Measurements from ENCODE around the gene IL36B.
A peak's percentile ranks its signal among the peaks of the same experiment; 100 is the strongest.

IL36B gene

DNA sequence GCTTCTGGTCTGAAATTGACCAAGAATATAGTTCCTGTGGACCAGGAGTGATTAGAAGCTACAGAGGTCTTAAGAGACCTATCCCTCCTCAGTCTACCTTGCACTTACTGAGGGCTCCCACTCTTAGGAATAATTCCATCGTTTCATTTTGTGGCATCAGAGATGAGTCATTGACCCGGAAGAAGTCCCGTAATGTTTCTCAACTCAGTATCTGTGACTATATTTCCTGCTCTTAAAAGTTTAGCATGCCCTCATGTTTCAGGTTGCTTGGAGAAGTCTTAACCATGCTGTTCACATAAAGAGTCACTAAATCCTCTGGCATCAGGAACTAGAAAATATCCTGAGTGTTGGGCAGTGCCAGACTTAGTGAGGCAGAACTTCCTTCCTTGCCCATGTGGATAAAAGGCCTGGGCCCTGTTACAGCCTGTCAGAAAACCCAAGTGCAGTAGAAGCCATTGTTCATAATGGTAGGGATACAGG is 47.6 kb downstream of the IL36B start, which contains the start of gene IL36A:
IL36A (plus strand) TSS at position 430 of the 480 bp plus-strand sequence. CDS start 413 bp downstream, outside the sequence.
- no peak for DNase-seq

DNA sequence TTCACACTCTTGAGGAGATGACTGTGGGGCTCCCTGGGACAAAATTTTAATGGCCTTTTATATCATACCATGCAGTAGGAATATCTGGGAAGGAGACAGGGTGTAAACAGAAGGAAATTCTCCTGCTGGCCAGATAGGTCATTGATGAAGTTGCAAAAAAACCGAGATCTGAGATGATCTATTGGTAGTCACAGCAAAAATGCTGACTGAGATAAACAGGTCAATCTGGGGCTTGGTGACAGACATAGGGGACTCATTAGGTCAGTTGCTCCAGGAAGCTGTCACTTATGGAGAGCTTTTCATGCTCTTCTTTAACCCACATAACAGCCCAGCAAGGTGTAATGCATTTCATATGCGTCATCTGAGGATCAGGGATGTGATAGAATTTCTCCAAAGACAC is 50.0 kb downstream of the IL36B start:
- DNase-seq = no peak

DNA sequence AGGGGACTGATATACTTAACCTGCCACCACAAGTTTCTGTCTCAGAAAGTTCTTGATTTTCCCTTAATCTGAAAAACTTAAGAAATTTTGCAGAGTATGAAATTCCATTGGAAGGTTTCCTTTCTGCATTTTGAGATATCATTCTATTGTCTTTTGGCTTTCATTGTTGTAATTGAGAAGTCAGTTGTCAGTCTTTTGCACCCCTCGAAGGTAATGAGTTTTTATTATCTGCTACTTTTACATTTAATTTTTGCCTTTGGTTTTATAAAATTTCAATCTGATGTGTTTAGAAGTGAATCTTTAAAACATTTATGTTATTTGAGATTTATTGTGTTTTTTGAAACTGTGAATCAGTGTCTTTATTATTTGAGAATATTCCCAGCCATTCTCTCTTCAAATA is 52.2 kb downstream of the IL36B start:
- no peak for DNase-seq

DNA sequence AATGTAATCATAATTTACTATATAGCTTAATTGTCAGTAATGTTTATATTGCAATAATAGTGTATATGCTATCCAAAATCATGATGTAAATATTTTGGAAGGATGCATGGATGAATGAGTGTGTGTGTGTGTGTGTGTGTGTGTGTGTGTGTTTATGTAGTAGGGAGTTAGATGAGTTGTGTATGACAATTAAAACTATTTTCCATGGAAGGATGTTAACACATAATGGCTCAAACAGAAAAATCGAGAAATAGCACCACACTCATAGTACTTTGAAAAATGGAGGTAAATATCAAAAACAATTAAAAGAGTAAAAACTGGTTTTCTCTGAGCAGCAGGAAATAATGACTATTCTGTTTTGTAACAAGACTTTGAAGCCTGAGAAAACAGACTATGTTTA is 55.5 kb downstream of the IL36B start:
- DNase-seq = no peak

DNA sequence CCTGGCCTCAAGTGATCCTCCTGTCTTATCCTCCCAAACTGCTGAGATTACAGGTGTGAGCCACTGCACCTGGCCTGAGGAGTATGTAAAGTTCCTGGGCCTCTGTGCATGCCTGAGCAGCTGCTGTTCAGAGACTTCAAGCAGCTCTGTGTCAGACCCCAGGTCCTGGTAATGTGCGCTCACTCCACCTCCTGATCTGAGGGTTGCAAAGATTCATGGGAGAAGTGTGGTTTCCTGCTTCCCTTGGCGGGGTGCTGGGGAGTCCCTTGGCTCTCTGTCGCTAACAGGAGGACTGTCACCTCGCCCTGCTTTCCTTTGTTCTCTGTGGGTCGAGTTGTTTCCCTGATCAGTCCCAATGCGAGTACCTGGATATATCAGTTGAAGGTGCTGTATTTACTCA is 56.0 kb downstream of the IL36B start:
- peak; percentile 74 for DNase-seq

DNA sequence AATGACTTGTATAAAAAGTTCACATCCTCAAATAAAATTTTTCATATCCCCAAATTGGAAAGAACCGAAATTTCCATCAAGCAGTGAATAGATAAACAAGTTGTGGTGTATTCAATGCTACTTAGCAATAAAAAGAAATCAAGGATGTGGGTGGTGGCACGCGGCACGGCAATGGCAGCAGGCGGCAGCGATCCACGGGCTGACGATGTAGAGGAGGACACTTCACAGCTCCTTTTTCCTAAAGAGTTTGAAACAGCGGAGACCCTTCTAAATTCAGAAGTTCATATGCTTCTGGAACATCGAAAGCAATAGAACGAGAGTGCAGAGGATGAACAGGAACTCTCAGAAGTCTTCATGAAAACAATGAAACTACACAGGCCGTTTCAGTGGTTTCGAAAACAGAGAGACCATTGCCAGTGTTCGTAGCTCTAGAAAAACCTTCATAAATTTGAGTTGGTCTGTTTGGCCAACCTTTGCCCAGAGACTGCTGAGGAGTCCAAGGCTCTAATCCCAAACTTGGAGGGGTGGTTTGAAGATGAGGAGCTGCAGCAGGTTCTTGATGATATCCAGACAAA is 57.2 kb downstream of the IL36B start:
- no peak for DNase-seq

DNA sequence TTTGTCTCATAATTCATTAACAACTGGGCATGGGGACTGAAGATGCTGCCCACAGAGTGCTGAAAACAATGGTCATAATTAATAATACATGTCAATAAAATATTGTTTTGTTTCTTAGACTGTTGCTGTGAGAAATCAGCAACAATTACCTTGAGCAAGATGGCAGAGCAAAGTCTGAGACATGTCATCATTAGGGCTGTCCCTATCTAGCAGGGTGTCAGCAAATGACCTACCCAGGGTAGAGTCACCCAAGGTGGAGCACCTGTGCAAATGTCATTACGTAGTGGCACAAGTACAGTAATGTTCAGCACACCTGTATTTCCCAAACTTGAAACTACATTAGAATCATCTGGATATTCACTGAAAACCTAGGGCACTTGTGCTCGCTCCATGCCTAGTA is 58.0 kb downstream of the IL36B start:
- DNase-seq = no peak

DNA sequence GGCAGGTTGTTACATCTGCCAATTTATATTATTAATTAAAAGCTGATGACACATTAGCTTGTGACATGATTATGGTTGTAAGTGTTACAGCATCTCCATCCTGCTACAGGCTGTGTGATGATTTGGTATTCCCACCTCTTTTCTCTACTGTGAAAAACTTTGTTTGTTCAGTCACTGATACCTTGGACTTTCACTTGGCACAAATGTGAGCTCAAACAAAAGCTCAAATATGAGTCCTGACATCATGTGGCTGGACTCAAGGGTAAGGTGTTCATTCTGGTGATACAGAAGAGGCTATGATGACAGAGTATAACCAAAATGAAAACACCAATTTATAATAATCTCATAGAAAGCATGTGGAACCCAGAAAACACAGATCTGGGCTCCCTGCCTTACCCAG is 58.8 kb downstream of the IL36B start:
- no peak for DNase-seq

DNA sequence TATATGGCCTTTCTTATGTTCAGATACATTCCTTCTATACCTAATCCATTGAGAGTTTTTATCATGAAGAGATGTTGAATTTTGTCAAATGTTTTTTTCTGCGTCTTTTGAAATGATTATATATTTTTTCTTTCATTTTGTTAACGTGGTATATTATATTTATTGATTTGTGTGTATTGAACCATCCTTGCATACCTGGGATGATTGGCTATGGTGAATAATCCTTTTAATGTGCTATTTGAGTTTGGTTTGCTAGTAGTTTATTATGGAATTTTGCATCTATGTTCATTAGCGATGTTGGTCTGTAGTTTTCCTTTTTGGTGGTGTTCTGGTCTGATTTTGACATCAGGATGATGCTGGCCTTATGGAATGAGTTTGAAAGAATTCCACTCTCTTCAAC is 63.1 kb downstream of the IL36B start:
- no peak for DNase-seq

DNA sequence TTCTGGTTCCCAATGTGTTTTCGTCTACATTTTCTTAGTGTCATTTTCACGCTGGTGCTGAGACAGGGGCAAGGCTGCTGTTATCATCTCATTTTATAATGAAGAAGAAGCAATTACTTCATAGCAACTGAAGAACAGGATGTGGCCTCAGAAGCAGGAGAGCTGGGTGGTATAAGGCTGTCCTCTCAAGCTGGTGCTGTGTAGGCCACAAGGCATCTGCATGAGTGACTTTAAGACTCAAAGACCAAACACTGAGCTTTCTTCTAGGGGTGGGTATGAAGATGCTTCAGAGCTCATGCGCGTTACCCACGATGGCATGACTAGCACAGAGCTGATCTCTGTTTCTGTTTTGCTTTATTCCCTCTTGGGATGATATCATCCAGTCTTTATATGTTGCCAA is 67.6 kb downstream of the IL36B start:
- peak; percentile 67 for DNase-seq

DNA sequence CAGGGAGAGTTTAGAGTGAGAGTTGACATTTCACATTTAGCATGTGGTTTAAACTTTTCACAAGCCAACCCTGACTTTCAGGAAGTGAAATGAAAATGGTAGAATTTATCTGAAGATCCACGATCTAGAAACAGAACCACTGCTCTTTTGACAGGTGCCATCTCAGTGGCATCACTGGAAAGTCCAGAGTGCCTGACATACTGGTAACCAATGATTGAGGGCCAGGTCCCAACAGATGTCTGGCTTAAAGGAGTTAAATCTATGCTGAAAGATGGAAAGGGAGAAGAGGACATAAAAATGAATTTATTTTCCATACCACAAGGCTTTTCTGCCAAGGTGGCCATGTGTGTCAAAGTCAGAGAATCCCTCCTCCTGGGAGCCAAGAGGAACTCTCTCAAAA is 72.1 kb downstream of the IL36B start:
- no peak for DNase-seq

DNA sequence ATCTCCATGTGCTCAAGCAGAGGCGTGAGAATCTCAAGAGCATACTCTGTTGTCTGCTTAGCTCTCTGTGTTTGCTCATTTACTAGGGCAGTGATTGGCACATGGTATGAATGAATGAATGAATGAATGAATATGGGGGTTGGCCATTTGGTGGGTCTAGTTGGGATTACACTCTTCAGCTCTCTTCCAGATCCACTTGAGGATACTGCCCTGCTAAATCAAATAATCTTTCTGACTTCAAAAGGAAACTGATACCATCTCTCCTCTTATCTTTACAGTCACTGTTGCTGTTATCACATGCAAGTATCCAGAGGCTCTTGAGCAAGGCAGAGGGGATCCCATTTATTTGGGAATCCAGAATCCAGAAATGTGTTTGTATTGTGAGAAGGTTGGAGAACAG is 72.9 kb downstream of the IL36B start:
- no peak for DNase-seq

DNA sequence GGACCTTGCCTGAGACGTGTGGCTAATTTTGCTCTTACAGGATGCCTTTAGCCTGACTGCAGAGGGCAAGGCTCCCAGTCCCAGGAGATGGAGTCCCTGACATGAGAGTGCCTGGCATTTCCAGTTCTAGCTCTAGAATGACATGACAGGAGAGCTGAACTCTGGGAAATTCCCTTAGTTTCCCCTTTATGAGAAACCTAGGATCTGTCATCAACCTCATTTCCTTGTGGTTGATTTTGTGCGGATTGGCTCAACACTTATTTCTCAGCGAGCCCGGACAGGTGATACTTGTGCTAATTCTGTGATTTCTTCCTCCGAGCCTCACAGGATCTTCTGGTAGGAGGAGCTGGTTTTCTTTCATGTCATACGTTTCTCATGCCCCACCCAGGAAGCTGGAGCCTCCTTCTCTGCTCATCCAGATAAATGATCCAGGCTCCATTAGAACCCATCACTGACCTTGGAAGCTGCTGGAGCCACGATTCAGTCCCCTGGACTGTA is 75.1 kb downstream of the IL36B start, which contains the start of gene IL36G:
IL36G (plus strand) TSS at position 448 of the 498 bp plus-strand sequence. CDS start 633 bp downstream, outside the sequence.
- DNase-seq = no peak
